IPS-20b (cell line): ENCODE measurements around the gene FOXO3.

Source experiments
- H3K27ac ChIP-seq: one replicate; pipeline ENCODE4 v1.5.1; 2013; ENCODE audit warnings: low read length
- H3K27me3 ChIP-seq: 2 replicates; pipeline ENCODE4 v1.6.1; 2013; ENCODE audit warnings: mild to moderate bottlenecking, low read length, inconsistent platforms; ENCODE audit not compliant: insufficient read depth
- H3K36me3 ChIP-seq: 2 replicates; pipeline ENCODE4 v1.6.1; 2013; ENCODE audit warnings: low read depth, mild to moderate bottlenecking, inconsistent platforms, low read length, moderate library complexity; ENCODE audit not compliant: insufficient read depth
- H3K4me1 ChIP-seq: 2 replicates; pipeline ENCODE4 v1.6.1; 2013; ENCODE audit warnings: mild to moderate bottlenecking, control low read depth, inconsistent platforms, low read length, moderate library complexity; ENCODE audit not compliant: insufficient read depth
- H3K4me3 ChIP-seq: 2 replicates; pipeline ENCODE4 v1.5.1; 2013; ENCODE audit warnings: mild to moderate bottlenecking, low read length, inconsistent platforms
- H3K9ac ChIP-seq: 2 replicates; pipeline ENCODE4 v1.6.1; 2013; ENCODE audit warnings: low read depth, mild to moderate bottlenecking, inconsistent platforms, low read length, moderate library complexity
- H3K9me3 ChIP-seq: 2 replicates; pipeline ENCODE4 v1.6.1; 2013; ENCODE audit warnings: mild to moderate bottlenecking, low read depth, low read length, inconsistent platforms; ENCODE audit not compliant: insufficient read depth

The FOXO3 gene

GRCh38 chr6:108699290-108700041, 138.7 kb downstream of the FOXO3 start:
- peaks cover 12% of the 10 kb centered on the region for H3K9me3 ChIP-seq
- no peak overlapping the region for H3K9ac ChIP-seq
- H3K36me3 ChIP-seq: no peaks in the 10 kb centered on the region
- peaks cover 6% of the 10 kb centered on the region; the same call in 1 of the 2 replicates for H3K4me1 ChIP-seq
- H3K27me3 ChIP-seq: no peaks in the 10 kb centered on the region
- H3K27ac ChIP-seq: no peak overlapping the region
- H3K4me3 ChIP-seq: no peak overlapping the region

GRCh38 chr6:108702106-108702851, 141.6 kb downstream of the FOXO3 start:
- H3K9me3 ChIP-seq: peaks cover 12% of the 10 kb centered on the region
- peaks cover 6% of the 10 kb centered on the region; the same call in 1 of the 2 replicates for H3K4me1 ChIP-seq
- H3K27me3 ChIP-seq: no peaks in the 10 kb centered on the region
- no peak overlapping the region for H3K9ac ChIP-seq
- H3K36me3 ChIP-seq: no peaks in the 10 kb centered on the region
- no peak overlapping the region for H3K4me3 ChIP-seq
- no peak overlapping the region for H3K27ac ChIP-seq

DNA sequence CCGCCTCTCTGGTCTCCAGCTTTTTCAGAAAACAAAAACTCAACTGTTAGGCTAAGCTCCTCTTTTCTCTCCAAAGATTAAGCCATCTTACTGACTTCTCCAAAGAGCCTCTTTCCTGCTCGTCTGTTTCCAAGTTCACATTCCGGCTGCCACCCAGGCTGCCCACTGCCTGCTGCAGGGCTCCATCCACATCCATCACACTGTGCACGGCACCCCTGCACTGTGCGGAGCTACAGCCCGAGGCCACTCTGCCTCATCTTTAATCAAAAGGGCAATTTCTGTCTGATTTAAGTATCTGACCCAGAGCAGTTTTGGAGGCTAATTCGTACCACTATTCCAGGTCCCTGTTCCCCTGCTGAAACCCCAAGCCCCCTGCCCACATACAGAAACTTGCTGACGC, 145.9 kb downstream of the FOXO3 start:
- Histone ChIP-seq H3K9me3 (peaks cover 12% of the 10 kb centered on the region), H3K4me3 (no peak overlapping the region), H3K9ac (no peak overlapping the region), H3K4me1 (no peaks in the 10 kb centered on the region; the same call in 1 of the 2 replicates), H3K27me3 (no peaks in the 10 kb centered on the region), H3K36me3 (no peaks in the 10 kb centered on the region), H3K27ac (no peak overlapping the region)

- no peak overlapping the region for H3K27ac ChIP-seq
- H3K36me3 ChIP-seq: no peaks in the 10 kb centered on the region
- H3K9me3 ChIP-seq: peaks cover 5% of the 10 kb centered on the region; the same call in 1 of the 2 replicates
- H3K27me3 ChIP-seq: no peaks in the 10 kb centered on the region
- H3K9ac ChIP-seq: no peak overlapping the region
- no peaks in the 10 kb centered on the region; the same call in 1 of the 2 replicates for H3K4me1 ChIP-seq
- no peak overlapping the region for H3K4me3 ChIP-seq
Observed at GRCh38 chr6:108707328-108707976, 146.7 kb downstream of the FOXO3 start.

DNA sequence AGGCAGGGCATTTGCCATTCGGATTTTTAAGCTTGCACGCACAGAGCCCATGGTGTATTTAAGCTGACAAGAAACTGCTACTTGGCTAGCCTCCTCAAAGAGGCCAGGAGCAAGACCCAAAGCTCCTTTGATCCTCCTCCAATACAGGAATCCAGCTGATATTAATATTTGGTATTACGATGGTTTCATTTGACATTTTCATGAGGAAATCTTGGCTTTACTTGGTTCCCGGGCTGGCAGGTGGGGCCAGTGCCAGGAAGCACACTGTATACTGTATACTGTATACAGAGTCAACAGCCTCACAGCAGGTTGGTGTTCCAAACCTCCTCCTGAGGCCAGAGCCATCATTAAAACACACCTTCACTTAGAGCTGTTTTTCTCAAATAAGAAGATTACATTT, 149.3 kb downstream of the FOXO3 start:
- H3K27ac ChIP-seq: no peak overlapping the region
- no peaks in the 10 kb centered on the region for H3K36me3 ChIP-seq
- no peaks in the 10 kb centered on the region; the same call in 1 of the 2 replicates for H3K4me1 ChIP-seq
- H3K4me3 ChIP-seq: no peak overlapping the region
- no peak overlapping the region for H3K9ac ChIP-seq
- H3K27me3 ChIP-seq: no peaks in the 10 kb centered on the region
- no peaks in the 10 kb centered on the region for H3K9me3 ChIP-seq

DNA sequence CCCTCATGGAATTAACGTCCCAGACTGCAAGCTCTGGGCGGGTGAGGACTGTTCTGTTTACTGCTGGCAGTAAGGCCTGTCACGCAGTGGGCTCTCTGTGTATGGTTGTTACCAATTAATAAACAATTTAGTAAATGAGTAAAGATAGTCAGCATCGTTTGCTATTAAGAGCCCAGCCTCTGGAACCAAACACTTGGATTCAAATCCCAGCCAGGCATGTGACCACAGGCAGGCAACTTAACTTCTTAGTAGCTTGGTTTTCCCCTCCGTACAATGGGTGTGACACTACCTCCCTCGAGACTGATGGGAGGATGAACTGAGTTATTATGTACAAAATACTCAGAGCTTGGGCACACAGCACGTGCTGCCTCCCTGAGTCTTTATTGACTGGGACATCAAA, 149.8 kb downstream of the FOXO3 start:
- H3K36me3 ChIP-seq: no peaks in the 10 kb centered on the region
- H3K9ac ChIP-seq: no peak overlapping the region
- H3K4me3 ChIP-seq: no peak overlapping the region
- H3K27me3 ChIP-seq: no peaks in the 10 kb centered on the region
- H3K9me3 ChIP-seq: no peaks in the 10 kb centered on the region
- H3K27ac ChIP-seq: no peak overlapping the region
- H3K4me1 ChIP-seq: no peaks in the 10 kb centered on the region; the same call in 1 of the 2 replicates

- Histone ChIP-seq H3K27me3 (no peaks in the 10 kb centered on the region), H3K27ac (no peak overlapping the region), H3K4me3 (no peak overlapping the region), H3K9me3 (no peaks in the 10 kb centered on the region), H3K4me1 (no peaks in the 10 kb centered on the region; the same call in 1 of the 2 replicates), H3K36me3 (no peaks in the 10 kb centered on the region), H3K9ac (no peak overlapping the region)
Observed at GRCh38 chr6:108711071-108711470, 150.4 kb downstream of the FOXO3 start.

GRCh38 chr6:108711826-108712225, 151.1 kb downstream of the FOXO3 start:
- H3K4me3 ChIP-seq: no peak overlapping the region
- H3K9me3 ChIP-seq: no peaks in the 10 kb centered on the region
- H3K36me3 ChIP-seq: no peaks in the 10 kb centered on the region
- H3K27ac ChIP-seq: no peak overlapping the region
- H3K27me3 ChIP-seq: no peaks in the 10 kb centered on the region
- H3K9ac ChIP-seq: no peak overlapping the region
- no peaks in the 10 kb centered on the region; the same call in 1 of the 2 replicates for H3K4me1 ChIP-seq

DNA sequence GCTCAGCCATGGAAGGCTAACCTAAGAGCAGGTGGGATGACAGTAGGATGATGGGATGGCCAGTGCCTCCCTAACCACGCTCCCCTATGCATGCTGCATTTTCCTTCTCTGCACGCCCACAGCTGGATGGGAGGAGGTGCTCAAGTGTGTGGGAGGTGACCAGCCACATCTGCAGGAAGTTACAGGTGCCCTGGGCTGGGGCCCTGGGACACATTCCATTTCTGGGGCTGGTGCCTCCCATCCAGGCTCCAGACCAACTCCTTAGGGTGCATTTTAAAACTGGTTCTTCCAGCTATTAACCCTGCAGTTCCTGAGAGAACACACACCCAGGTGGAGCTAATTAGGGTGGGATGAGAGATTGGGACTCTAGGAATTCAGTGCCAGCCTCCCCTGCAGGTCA, 152.2 kb downstream of the FOXO3 start:
- no peaks in the 10 kb centered on the region for H3K4me1 ChIP-seq
- H3K9me3 ChIP-seq: no peaks in the 10 kb centered on the region
- no peaks in the 10 kb centered on the region for H3K27me3 ChIP-seq
- H3K27ac ChIP-seq: no peak overlapping the region
- H3K36me3 ChIP-seq: no peaks in the 10 kb centered on the region
- no peak overlapping the region for H3K9ac ChIP-seq
- no peak overlapping the region for H3K4me3 ChIP-seq

DNA sequence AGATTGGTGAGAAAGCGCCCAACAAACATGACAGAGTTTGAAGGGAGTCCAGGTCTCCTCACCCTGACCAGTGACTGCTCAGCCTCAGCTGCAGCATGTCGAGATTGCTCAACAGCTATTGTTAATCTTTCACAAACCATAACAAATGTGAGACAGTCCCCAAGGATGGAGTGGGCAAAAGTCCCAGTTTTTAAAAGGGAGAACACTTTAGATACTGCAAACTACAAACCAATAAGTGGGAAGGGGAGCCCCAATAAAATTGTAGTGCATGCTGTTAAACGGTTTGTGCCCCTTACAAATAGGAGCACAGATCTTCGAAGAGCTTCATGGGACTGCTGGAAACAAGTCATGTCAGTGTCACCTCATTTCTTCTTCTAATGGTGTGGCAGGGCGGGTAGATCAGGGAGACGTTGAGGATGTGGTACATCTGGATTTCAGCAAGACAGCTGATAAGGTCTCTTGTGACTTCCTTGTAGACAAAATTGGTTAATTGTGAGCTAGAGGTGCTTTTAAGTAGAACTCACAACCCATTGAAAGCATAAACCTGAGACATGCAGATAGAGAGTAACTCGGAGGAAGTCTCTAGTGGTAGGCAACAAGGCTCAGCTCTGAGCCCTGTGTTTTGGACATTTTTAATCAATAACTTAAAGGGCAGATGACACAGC, 153.5 kb downstream of the FOXO3 start:
- H3K9me3 ChIP-seq: no peaks in the 10 kb centered on the region
- no peak overlapping the region for H3K9ac ChIP-seq
- no peaks in the 10 kb centered on the region for H3K4me1 ChIP-seq
- no peak overlapping the region for H3K4me3 ChIP-seq
- no peaks in the 10 kb centered on the region for H3K27me3 ChIP-seq
- no peak overlapping the region for H3K27ac ChIP-seq
- no peaks in the 10 kb centered on the region for H3K36me3 ChIP-seq

GRCh38 chr6:108714766-108715414, 154.2 kb downstream of the FOXO3 start:
- no peak overlapping the region for H3K9ac ChIP-seq
- H3K36me3 ChIP-seq: no peaks in the 10 kb centered on the region
- H3K27me3 ChIP-seq: no peaks in the 10 kb centered on the region
- no peak overlapping the region for H3K4me3 ChIP-seq
- H3K27ac ChIP-seq: no peak overlapping the region
- no peaks in the 10 kb centered on the region for H3K9me3 ChIP-seq
- no peaks in the 10 kb centered on the region for H3K4me1 ChIP-seq
